Measurements from ENCODE around the gene MFGE8.
A peak's percentile ranks its signal among the peaks of the same experiment; 100 is the strongest.

The MFGE8 gene

DNA sequence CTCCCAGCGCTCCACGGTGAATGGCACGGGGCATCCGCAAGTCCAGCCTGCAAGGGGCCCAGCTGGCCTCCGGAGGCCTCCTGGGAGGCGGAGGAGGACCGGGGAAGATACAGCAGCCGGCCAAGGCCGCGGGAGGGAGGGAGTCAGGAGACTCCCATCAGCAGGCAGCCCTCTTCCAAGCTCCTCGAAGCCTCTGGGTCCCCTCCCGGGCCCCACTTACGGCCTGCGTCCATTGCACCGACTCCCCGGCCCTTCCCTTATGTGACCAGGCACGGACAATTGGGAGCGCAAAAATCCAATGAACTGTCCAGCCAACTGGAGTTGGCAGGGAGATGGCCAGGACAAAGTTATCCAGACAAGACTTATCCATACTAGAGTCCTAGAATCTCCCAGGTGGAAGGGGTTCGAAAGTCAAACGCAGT is 668 bp downstream of the MFGE8 start:
- H3K27ac ChIP-seq: no peak overlapping the region

DNA sequence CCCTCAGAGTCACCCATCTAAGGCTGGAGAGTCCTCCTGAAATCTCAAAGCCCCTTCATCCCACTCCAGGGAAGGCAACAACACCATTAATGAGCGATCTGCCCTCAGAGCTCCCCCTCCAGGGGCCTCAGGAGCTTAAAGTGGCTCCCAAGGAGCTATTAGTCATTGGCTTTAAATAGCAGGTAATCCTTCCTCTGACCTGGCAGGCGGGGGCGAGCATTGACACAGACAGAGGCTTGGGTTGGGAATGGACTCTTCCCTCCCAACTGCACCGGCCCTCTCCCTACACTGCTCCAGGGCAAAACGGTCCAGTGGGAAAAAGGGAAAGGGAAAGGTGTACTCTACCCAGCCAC is 1.4 kb downstream of the MFGE8 start:
- Histone ChIP-seq H3K27ac (no peak overlapping the region), H3K27me3 (peaks cover 39% of the 10 kb centered on the region), H3K9me3 (no peaks in the 10 kb centered on the region), H3K36me3 (no peaks in the 10 kb centered on the region), H3K4me3 (ENCODE audit: low read depth in 1 of 2, low read length in 1 of 2) (no peak overlapping the region), H3K4me1 (ENCODE audit: control insufficient read depth in 1 of 2, insufficient read depth in 1 of 2, low read depth in 1 of 2, low read length in 1 of 2) (peaks cover 3 to 13% of the 10 kb centered on the region in 2 experiments)
- TF ChIP-seq, protein P1, sequence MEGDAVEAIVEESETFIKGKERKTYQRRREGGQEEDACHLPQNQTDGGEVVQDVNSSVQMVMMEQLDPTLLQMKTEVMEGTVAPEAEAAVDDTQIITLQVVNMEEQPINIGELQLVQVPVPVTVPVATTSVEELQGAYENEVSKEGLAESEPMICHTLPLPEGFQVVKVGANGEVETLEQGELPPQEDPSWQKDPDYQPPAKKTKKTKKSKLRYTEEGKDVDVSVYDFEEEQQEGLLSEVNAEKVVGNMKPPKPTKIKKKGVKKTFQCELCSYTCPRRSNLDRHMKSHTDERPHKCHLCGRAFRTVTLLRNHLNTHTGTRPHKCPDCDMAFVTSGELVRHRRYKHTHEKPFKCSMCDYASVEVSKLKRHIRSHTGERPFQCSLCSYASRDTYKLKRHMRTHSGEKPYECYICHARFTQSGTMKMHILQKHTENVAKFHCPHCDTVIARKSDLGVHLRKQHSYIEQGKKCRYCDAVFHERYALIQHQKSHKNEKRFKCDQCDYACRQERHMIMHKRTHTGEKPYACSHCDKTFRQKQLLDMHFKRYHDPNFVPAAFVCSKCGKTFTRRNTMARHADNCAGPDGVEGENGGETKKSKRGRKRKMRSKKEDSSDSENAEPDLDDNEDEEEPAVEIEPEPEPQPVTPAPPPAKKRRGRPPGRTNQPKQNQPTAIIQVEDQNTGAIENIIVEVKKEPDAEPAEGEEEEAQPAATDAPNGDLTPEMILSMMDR (IDR thresholded peaks at IDR 0.05): no peak

More for the DNA sequence above, 668 bp downstream of the MFGE8 start:
- no peaks in the 10 kb centered on the region for H3K36me3 ChIP-seq
- peaks cover 39% of the 10 kb centered on the region for H3K27me3 ChIP-seq
- no peaks in the 10 kb centered on the region for H3K9me3 ChIP-seq
- TF ChIP-seq, protein P1 (IDR thresholded peaks at IDR 0.05): no peak
- peaks cover 3 to 13% of the 10 kb centered on the region in 2 experiments for H3K4me1 ChIP-seq (ENCODE audit: control insufficient read depth in 1 of 2, insufficient read depth in 1 of 2, low read depth in 1 of 2, low read length in 1 of 2)
- peak overlapping the region; percentile 49 to 65 for H3K4me3 ChIP-seq (ENCODE audit: low read depth in 1 of 2, low read length in 1 of 2)

GRCh38 chr15:88909956-88910831 is 3.0 kb downstream of the MFGE8 start:
- Histone ChIP-seq H3K36me3 (no peaks in the 10 kb centered on the region), H3K27me3 (peaks cover 39% of the 10 kb centered on the region), H3K4me3 (ENCODE audit: low read depth in 1 of 2, low read length in 1 of 2) (no peak overlapping the region), H3K9me3 (no peaks in the 10 kb centered on the region), H3K27ac (no peak overlapping the region), H3K4me1 (ENCODE audit: control insufficient read depth in 1 of 2, insufficient read depth in 1 of 2, low read depth in 1 of 2, low read length in 1 of 2) (peaks cover 3 to 13% of the 10 kb centered on the region in 2 experiments)
- TF ChIP-seq, protein P1 (IDR thresholded peaks at IDR 0.05): no peak

DNA sequence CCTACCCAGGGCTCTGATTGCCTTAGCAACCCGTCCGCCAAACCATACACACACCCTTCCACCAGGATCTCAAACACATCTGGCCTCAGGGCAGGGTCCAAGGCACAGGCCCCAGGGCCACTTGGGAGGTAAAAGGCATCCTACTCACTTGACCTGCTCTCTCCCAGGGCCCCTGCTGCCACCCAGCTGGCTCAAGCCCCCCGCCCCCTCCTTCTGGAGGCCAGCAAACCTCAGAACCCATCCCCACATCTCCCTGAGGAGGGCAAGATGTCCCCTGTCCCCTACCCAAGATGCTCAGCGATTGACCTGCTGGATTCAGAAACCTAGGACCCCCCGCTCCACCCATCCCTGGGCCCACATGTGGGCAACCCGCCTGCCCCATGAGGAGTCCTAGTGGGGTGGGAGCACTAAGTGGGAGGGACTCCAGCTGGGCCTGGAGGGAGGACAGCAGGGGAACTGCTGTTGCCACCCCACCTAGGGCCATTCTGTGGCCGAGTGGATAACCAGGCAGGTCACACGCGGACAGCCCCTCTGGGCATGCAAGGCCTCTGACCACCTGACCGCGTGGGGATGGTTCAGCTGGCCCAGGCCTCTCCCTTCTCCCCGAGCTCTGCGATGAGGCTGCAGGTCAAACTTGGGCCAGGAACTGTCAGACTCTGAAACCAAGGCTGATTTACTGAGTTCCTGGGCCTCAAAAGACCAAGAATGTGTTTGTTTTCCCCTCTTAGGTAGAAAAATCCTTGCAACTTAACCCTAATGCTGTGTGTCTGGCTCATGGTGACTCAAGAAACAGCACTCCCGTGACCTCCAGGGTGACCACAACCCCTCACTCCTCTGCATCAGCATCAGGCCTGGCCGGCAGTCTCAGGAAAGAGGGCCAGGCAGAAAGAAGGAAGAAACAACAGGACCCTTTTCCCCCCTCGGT is 4.2 kb downstream of the MFGE8 start:
- peaks cover 31% of the 10 kb centered on the region for H3K27me3 ChIP-seq
- no peak overlapping the region for H3K4me3 ChIP-seq (ENCODE audit: low read depth in 1 of 2, low read length in 1 of 2)
- TF ChIP-seq, protein P1 (IDR thresholded peaks at IDR 0.05): no peak
- H3K27ac ChIP-seq: no peak overlapping the region
- no peaks in the 10 kb centered on the region for H3K9me3 ChIP-seq
- no peaks in the 10 kb centered on the region for H3K36me3 ChIP-seq
- H3K4me1 ChIP-seq (ENCODE audit: control insufficient read depth in 1 of 2, insufficient read depth in 1 of 2, low read depth in 1 of 2, low read length in 1 of 2): peaks cover 3 to 13% of the 10 kb centered on the region in 2 experiments

GRCh38 chr15:88908123-88908522 is 5.1 kb downstream of the MFGE8 start:
- Histone ChIP-seq H3K36me3 (no peaks in the 10 kb centered on the region), H3K4me3 (ENCODE audit: low read depth in 1 of 2, low read length in 1 of 2) (no peak overlapping the region), H3K9me3 (no peaks in the 10 kb centered on the region), H3K27me3 (peaks cover 23% of the 10 kb centered on the region), H3K4me1 (ENCODE audit: control insufficient read depth in 1 of 2, insufficient read depth in 1 of 2, low read depth in 1 of 2, low read length in 1 of 2) (peaks cover 0 to 7% of the 10 kb centered on the region in 2 experiments), H3K27ac (no peak overlapping the region)
- TF ChIP-seq, protein P1 (IDR thresholded peaks at IDR 0.05): no peak

All from neutrophil (primary cell).